ENCODE measurements around the gene GID8. TPM values are rescaled to one million over a fixed set of nuclear protein-coding genes. Genes with fewer than 3 reads are reported as not detected.

The GID8 gene
- total and polyA plus RNA-seq, 2 of the 4 experiments (the other 2 are of a cell fraction), result 21.5 to 33.9 TPM

GRCh38 chr20:62911701-62912280, 26.2 kb upstream of the GID8 start:
- Histone ChIP-seq H3K9ac (ENCODE audit: low read depth, low read length) (no peak overlapping the region), H2BK20ac (ENCODE audit: low read depth, low read length) (no peak overlapping the region), H2AFZ (replicated peaks; ENCODE audit: low read length, poor library complexity) (no peak overlapping the region), H3K27me3 (ENCODE audit: control insufficient read depth, insufficient read depth, low read length) (no peaks in the 10 kb centered on the region), H3K56ac (ENCODE audit: extremely low read depth, insufficient read depth, low read length) (no peak overlapping the region), H3K14ac (replicated peaks; ENCODE audit: low read depth, low read length) (no peak overlapping the region), H3K23ac (ENCODE audit: low read depth, low read length) (no peak overlapping the region), H3K9me3 (ENCODE audit: control insufficient read depth, insufficient read depth, low read length) (no peaks in the 10 kb centered on the region), H4K8ac (ENCODE audit: low read depth in 2 of 2, low read length in 2 of 2) (no peak overlapping the region), H3K18ac (ENCODE audit: low read depth, low read length) (no peak overlapping the region), H2BK5ac (ENCODE audit: low read depth, low read length, poor library complexity, severe bottlenecking) (no peak overlapping the region), H3K36me3 (ENCODE audit: control insufficient read depth, insufficient read depth, low read length) (peaks cover 54% of the 10 kb centered on the region), H2AK5ac (ENCODE audit: low read depth, low read length) (no peak overlapping the region), H3K4me2 (ENCODE audit: low read depth, low read length) (no peak overlapping the region), H2BK120ac (ENCODE audit: low read depth, low read length) (no peak overlapping the region), H3K4me3 (ENCODE audit: insufficient read depth, low read depth, low read length) (no peak overlapping the region), H4K5ac (ENCODE audit: low read depth, low read length) (no peak overlapping the region), H2AK9ac (replicated peaks; ENCODE audit: low read depth, low read length, poor library complexity) (no peak overlapping the region), H3K4ac (ENCODE audit: low read depth, low read length) (no peak overlapping the region), H3K79me1 (ENCODE audit: low read depth in 1 of 2, low read length in 2 of 2) (peaks cover 29 to 91% of the 10 kb centered on the region in 2 experiments), H4K91ac (ENCODE audit: insufficient read depth, low read depth, low read length) (no peak overlapping the region), H3K9me1 (ENCODE audit: insufficient read depth, low read length) (peaks cover 19% of the 10 kb centered on the region), H2BK15ac (ENCODE audit: low read depth, low read length) (no peak overlapping the region), H3K27ac (ENCODE audit: insufficient read depth, low read length) (no peak overlapping the region), H3K4me1 (ENCODE audit: control insufficient read depth, insufficient read depth, low read length) (peaks cover 15% of the 10 kb centered on the region), H4K20me1 (ENCODE audit: insufficient read depth, low read length) (peaks cover 95% of the 10 kb centered on the region)
- CTCF ChIA-PET, result no interaction called here
- in situ Hi-C loops (cut with MboI; ENCODE audit: low sequenced_read_pairs) (no loop called here), dilution Hi-C loops (cut with HindIII; ENCODE audit: low sequenced_read_pairs, unreplicated experiment) (no loop called here), intact Hi-C loops (cut with micrococcal nuclease) (no loop called here)
- POLR2A ChIA-PET (ENCODE audit: unreplicated experiment), result no interaction called here
- no peak for TF ChIP-seq RFX5 (IDR thresholded peaks at IDR 0.05; ENCODE audit: low read depth, low read length)
- TF ChIP-seq CHD1 (IDR thresholded peaks at IDR 0.05; ENCODE audit: low read depth, low read length), result no peak
- TF ChIP-seq MAZ (IDR thresholded peaks at IDR 0.05; ENCODE audit: borderline replicate concordance, low read depth, low read length), result no peak
- no peak for TF ChIP-seq RCOR1 (IDR thresholded peaks at IDR 0.05; ENCODE audit: insufficient replicate concordance, low read length)
- TF ChIP-seq POLR2A (IDR thresholded peaks at IDR 0.05; ENCODE audit: low read depth, low read length), result no peak
- no peak for TF ChIP-seq MXI1 (IDR thresholded peaks at IDR 0.05; ENCODE audit: borderline replicate concordance, low read depth, low read length)
- no TSS peak for BruUV-seq (replicated peaks)
- ATAC-seq (ENCODE audit: low read depth), result no peak
- WGBS, 2 experiments (ENCODE audit: extremely low coverage in 2 of 2, insufficient read length in 1 of 2), result 94% methylated on average over 7 of the region's 10 CpGs; no CpG with 5 or more reads in 1 of the 2 experiments
- DNase-seq, result no peak

Data from IMR-90 (cell line).